GM19193 (cell line): ENCODE data around the gene KCNC3.

Experiments used
- POLR2A ChIP-seq: IDR thresholded peaks from 4 replicates; pipeline ENCODE4 v1.6.1; 2011; ENCODE audit not compliant: insufficient read depth, insufficient read length; ENCODE audit errors: extremely low read depth

The KCNC3 gene

GRCh38 chr19:50333235-50333736, 4.1 kb upstream of the KCNC3 start:
- TF ChIP-seq POLR2A = peak; percentile 36

- peak; percentile 29 for TF ChIP-seq POLR2A
Measured at GRCh38 chr19:50332244-50333038, 3.3 kb upstream of the KCNC3 start.

DNA sequence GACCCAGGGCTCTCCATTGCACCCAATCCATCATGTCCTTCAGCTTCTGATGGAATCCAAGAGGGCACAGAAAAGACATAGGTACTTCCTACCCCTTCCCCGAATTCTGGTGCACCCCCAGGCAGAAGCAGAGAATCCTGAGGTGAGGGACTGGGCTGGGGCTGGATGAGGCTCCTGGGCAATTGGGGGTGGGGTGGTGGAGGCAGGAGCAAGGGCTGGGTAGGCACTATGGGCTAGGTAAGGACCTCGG, 2.7 kb upstream of the KCNC3 start:
- no peak for TF ChIP-seq POLR2A

DNA sequence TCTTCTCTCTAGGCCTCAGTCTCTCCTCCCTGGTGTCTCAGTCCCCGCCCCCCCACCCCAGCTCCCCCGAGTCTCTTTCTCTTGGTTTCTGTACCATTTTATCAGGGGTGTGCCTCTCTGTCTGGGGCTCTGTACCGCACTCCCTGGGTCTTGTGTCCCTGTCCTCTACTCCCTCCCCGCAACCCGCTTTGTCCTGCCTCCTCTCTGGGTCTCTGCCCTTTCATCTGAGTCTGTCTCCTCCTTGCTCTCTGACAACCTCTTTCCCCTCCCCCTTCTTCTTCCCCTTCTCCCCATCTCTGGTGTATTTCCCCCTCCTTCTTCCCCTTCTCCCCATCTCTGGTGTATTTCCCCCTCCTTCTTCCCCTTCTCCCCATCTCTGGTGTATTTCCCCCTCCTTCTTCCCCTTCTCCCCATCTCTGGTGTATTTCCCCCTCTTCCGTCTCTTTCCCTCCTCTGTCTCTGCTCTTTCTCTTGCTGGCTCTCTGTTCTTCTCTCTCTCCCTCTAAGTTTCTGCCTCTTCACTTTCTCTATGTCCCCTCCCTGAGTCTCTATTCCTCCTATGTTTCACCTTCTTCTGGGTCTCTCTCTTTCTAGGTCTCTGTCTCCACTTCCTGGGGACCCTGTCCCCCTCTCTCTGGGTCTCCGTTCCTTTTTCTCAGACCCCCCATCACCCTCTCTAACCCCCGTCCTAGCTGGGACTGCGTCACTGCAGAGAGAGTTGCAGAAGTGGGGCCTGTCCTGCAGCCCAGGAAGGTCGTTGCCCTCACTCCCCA, 2.2 kb upstream of the KCNC3 start:
- no peak for TF ChIP-seq POLR2A

DNA sequence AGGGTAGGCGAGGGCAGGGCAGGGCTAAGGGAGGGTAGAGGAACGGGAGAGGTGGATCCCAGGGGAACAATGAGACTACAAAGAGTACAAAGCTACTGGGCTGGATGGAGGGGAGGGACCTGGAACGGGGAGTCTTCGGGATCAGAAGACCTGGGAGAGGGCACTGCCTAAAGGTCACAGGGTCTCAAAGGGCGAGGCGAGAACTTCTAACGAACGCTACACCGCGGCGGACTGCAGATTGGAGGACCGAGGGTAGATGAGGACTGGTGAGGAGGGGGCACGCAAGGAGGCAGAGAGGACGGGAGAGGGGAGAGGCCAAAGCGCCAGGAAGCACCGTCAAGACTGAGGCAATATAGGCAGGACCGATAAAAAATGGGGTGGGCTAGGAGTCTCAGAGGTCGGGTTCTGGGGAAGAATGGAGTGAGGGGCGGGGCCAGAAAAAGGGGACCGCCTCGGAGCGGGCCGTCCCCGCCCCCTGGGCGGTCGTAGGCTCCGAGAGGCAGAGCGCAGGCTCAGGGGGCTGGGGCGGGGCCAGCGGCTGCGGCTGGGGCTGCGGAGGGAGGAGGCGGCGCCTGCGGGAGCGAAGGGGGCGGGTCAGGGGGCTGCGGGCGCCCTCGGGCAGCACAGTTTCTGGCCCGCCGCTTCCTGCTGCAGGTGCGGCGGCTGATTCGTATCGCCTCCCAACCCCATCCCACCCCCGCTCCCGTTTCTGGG, 1.3 kb upstream of the KCNC3 start:
- peak; percentile 49 for TF ChIP-seq POLR2A

DNA sequence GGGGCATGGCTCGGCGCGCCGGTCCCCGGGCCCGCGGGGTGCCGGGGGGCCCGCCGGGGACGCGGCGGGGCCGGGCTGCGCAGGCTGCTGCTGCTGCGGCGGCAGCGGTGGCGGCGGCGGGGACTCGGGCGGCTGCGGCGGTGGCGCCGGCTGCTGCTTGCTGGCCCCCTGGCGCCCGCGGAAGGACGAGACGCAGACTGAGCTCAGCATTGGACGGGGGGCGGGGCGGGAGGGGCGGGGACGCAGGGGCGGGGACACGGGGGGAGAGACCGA, 368 bp downstream of the KCNC3 start:
- no peak for TF ChIP-seq POLR2A

DNA sequence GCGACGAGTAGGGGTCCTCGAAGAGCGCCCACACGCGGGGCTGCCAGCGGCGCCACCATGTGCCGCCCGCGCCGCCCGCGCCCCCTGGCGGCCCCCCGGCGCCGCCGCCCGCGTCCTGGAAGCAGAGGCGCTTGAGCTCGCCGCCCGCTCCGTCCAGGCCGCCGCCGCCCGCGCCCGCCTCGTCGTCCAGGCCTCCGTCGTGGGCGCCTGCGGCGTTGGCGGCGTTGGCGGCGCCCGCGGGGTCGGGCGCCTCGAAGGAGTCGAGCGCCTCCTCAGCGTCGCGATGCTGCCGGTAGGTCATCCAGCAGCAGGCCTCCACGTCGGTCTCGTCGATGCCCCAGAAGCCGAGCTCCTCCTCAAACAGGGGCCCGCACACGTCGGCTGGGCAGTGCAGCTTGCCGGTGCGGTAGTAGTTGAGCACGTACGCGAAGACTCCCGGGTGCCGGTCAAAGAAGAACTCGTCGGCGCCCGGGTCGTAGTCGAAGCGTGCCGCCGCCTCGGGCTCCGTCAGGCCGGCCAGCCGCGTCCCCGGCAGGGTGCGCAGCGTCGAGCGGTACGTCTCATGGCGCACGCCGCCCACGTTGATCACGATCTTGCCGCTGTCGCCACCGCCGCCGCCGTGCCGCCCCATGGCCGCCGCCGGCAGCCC, 829 bp downstream of the KCNC3 start:
- peak; percentile 9 for TF ChIP-seq POLR2A

DNA sequence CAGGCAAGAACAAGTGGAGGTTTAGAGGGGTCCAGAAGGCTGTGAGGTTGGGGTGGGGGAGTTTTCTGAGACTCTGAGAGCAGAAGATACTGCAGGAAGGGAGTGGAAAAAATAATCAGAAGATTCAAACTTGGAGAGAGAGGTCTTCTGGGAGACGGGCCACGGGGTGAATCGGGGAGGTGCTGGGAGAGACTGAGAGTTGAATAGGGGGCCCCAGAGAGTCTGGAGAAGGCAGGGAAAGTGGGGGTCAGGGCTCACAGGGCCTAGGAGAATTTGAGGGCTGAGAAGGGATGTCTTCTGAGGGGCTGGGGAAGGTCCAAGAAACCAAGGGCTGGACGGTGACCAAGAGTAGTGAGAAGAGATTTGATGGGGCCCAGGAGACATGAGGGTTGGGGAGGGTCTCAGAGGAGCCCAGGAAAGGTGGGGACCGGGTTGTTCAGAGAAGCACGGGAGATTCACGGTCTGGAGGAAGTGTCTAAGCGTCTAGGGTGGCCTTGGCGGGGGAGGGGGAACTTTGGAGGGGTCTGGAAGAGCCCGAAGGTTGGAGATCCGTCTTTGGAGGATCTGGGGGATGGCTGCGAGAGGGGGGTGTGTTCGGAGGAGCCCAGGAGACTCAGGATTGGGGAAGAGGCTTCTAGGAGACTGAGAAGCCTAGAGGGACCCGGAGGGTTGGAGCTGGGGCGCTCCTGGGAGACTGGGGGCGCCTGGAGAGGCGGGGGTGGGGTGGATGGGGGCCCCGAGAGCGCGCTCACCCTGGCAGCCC, 1.5 kb downstream of the KCNC3 start:
- TF ChIP-seq POLR2A = no peak

GRCh38 chr19:50327013-50327412, 2.2 kb downstream of the KCNC3 start:
- TF ChIP-seq POLR2A = no peak

DNA sequence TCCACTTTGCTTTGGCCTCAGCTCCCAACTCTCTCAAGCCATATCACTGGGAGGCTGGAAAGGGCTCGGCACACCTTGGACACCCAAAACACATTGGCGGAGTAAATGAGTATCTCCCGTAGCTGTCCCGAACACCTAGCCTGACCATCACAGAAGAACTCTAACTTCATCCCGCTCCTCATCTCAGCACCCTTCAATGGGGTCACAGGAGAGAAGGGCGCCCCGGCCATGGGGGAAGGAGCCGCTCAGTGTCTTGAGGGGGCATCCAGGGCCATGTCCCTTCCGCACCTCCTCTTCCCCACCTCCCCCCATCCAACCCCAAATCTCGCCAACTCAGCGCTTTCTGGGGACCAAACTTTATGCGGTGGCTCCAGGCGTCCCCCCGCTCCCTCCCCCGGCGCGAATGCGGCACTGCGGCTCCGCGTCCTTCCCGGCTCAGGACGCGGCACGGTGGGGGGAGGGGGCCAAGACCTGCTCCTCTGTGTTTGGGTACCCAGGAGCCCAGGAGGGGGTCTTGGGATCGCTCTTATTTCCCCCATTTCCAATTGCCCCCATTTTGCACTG, 3.0 kb downstream of the KCNC3 start:
- TF ChIP-seq POLR2A = no peak

DNA sequence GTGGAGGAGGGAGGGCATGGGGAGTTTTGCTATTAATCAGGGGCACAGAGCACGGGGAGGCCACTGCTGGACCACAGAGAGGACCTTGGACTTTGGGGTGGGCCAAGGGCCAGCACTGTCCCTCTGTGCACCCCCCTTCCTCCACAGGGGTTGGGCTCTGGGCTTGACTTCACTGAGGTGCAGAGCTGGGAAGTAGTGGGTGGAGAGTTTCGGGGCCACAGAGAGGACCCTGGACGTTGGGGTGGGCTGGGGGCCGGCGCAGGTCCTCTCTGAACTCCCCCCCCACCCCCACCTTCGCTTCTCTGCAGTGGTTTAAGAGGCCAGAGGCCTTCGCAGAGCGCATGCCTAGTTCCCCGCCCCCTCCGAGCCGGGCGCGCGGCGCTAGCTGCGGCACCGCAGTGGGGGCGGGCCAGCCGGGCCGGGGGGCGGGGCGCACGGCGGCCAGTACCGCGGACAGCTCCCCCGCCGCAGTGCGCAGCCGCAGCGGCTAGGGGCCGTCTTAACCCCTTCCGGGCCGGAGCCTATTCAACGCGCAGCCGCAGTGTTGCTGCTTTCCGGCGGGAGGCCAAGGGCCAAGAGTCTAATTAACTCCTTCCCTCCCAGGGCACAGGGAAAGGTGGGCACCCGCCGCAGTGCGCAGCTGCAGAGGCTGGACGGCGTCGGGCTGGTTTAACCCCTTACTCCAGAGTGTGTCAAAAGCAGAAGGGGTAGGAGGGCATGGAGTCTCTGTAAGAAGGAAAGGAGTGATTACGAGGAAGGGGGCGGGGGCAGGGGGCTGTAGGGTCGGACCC, 3.7 kb downstream of the KCNC3 start:
- no peak for TF ChIP-seq POLR2A

DNA sequence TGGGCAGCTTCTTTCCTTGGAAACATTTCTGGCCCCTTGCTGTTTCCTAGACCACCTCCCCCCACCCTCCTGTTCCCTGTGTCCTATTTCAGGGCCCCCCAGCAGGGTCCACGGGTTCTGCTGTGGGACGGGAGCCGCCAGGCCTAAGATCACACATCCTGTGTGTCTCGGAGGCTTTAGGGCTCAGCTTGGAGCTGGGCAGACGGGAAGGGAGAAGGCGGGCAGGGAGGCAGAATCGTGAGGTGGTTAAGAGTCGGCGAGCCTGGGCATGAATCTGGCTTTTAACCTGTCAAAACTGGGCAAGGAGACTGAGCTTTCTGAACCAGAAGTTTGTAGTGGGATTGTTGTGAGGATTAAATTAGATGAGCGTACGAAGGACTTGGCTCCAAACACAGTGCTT, 4.8 kb downstream of the KCNC3 start:
- no peak for TF ChIP-seq POLR2A

GRCh38 chr19:50323782-50324133, 5.4 kb downstream of the KCNC3 start:
- TF ChIP-seq POLR2A = no peak
